HG02852 (cell line): Measurements from ENCODE around the gene RNF14.
A peak's percentile ranks its signal among the peaks of the same experiment; 100 is the strongest.
"Not testable (repeated sequence)": the region's sequence is repeated elsewhere in the genome, so short reads cannot be mapped to it uniquely, and the experiment has no call there.

ENCODE experiments used
- ATAC-seq: cut with Tn5 transposase; IDR thresholded peaks from one replicate; pipeline ENCODE4 v1.9.1; 2021; ENCODE audit warnings: mild to moderate bottlenecking, moderate library complexity; ENCODE audit not compliant: unreplicated experiment

Gene RNF14, protein sequence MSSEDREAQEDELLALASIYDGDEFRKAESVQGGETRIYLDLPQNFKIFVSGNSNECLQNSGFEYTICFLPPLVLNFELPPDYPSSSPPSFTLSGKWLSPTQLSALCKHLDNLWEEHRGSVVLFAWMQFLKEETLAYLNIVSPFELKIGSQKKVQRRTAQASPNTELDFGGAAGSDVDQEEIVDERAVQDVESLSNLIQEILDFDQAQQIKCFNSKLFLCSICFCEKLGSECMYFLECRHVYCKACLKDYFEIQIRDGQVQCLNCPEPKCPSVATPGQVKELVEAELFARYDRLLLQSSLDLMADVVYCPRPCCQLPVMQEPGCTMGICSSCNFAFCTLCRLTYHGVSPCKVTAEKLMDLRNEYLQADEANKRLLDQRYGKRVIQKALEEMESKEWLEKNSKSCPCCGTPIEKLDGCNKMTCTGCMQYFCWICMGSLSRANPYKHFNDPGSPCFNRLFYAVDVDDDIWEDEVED

DNA sequence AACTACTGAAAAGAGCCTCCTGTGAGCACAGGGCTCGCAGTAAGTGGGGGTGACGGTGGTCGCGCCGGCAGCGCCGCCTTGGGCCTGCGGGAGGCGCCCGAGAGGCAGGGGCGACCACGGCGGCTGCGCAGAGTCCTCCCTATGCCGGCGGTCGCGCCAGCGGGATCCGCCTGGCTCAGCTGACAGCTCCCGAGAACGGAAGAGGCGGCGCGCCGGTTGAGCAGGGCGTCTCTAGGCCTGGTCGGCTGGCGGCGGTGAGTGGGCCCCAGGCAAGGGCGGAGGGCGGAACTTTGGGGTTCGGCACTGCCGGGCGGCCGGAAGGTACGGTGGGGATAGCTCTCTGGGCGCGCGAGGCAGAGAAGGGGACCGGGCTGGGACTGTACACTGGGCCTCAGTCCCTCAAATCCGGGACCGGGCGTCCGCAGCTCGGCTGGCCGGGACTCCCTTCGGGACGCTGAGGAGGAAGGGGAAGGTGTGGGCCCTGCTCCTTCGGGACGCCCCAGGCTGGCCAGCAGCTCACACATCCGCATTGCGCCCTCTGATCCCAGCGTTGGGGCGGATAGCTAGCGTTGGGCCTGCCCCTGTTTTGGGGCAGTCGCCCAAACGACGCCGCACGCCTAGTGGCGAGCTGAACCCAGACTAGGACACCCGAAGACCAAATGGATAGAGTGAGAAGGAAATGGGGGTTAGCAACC is at the start of gene RNF14:
TSS of gene RNF14 (plus strand) at position 192 of the 695 bp plus-strand sequence. CDS start 4,484 bp downstream, outside the sequence.
- peak; percentile 89 for ATAC-seq

DNA sequence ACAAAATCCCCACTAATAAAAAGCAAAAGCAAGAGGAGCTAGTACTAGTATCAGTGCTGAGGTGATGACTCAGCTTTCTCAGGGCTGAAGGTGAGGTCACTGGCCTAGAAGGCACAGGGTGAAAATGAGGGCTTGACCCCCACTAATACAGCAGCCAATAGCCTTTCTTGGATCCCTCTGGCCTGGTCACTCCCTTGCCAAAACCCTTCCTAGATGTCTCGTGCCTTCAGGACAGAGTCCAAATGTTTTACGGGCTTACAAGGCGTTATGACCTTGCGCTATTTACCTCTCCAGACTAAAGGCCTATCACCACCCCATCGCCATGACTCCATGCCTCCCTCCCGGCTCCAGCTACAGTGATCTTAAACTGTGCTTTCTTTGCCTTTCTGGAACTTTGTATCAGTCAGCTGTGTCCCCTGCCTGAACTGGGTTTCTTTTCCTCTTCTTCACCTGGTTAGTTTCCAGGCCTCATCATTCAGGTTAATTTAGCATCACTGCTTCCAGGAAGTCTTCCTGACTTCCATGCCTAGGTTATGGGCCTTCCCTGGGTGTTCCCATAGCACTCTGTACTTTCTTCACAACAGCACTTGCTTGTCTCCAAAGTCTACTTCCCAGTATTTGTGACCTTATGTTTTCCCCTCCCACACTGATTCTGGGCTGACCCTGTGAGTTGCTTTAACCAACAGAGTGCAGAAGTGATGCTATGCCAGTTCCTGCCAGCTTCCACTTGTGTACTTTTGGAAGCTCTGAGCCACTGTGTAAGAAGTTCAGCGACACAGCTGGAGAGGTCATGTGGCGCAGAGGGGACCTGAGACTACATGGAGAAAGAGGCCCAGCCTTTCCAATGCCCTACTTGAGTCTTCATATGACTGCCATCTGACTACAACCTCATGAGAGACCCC is 49.4 kb upstream of the RNF14 start:
- ATAC-seq, result no peak

DNA sequence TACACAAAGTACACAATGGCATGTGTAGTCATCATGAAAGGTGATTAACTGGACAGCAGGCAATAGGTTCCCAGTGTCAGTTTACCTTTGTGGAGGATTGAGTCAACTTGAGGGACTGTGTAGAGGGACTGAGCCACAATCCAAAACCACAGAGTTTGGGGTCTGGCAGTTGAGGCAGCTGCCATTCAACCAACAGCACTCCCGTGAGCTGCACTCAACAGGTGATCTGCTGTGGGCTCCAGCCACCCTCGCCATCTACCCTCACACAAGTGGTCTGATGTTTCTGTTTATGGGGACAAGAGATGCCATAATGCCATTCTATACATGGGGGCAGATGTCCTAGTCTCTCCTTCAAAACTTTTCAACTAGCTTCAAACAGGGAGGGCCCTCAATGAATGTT is 48.1 kb upstream of the RNF14 start:
- ATAC-seq, result no peak

DNA sequence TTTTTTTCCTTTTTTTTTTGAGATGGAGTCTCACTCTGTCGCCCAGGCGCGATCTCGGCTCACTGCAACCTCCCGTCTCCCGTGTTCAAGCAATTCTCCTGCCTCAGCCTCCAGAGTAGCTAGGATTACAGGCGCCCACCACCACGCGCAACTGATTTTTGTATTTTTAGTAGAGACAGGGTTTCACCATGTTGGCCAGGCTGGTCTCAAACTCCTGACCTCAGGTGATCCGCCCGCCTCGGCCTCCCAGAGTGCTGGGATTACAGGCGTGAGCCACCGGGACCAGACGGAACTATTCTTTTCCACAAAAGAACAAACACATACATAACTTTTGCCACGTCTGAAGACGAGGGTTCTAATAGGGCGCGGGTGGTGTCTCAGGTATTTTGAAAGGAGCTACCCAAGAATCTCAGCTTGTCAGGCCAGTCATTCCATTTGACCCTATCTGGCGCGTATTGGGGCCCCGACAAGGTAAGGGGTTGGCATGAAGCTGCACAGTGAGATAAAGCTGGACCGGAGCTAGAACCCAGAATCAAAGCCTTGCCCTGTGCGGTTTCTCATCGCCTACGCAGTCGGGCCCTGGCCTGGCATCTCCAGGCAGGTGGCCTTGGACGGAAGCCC is 46.0 kb upstream of the RNF14 start:
- ATAC-seq, result not testable (repeated sequence)

DNA sequence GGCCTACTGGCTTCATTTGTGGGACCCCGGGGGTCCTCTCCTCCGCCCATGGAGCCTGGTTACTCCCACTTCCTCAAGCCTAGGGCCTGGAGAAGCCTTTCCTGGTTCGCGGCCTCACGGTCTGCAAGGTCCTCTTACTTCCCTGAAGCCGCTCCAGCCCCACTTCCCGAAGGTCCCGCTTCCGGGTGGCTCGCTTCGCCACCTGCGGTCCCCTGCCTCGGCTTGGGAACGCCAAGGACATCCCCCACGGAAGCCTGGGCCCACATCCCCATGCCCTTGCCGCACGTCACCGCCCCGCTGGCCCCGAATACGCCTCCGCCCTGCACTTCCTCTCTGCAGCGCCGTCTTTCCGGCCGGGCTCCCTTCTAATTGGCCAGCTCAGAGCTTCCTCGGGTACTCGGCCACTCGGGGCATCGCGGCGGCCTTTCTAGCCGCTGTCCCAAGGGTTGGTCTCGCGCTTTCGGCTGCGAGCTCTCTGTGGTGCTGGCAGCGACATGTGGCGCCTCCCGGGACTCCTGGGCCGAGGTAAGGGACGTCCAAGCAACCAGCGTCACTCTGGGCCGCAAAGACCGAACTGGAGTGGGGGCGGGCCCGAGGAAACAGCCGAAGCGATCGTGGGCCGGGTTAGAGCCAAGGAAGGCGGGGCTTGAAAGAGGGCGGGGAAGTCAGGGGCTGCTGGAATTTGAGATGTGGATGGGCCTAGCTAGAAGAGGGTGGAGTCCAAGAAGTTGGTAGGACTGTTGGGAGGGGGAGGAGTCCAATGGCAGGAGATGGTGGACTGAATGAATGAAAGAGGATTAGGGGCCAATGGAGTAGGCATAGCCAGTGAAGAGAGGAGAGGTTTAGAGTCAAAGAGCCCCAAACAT is 45.2 kb upstream of the RNF14 start, which contains the start of gene DELE1:
TSS of gene DELE1 (plus strand) at position 424 of the 866 bp plus-strand sequence. CDS start at position 495, 71 bp downstream.
- ATAC-seq, result peak; percentile 97

DNA sequence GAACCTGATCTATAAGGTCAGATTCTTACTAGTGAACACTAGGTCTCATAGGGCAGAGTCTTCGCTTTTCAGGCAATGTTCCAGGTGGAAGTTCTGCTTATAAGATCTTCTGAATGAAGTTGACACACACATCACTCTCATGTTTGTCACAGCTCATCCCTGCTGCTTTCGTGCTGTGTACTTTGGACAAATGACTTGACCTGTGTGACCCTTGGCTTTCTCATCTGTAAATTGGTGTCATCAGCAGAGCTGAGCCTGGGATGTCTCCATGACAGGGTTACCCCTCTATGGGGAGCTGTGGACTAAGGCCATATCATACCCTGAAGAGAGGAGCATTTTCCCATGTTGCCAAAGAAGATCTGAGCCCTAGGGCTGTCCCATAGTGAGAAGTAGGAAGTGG is 42.5 kb upstream of the RNF14 start:
- no peak for ATAC-seq

DNA sequence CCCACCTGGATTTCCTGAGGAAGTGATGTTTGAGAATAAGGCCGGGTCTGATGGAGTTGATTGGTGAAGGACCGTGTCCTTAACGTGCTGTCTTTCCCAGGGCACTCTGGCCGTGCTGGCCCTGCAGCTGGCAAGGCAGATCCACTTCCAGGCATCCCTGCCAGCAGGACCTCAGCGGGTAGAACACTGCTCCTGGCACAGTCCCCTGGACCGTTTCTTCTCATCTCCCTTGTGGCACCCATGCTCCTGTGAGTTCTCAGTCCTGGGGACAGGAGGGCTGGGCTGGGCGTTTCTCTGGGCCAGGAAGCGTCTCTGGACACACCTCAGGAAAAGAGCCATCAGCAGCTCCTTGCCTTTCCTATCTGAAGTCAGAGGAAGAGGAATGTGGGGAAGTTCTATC is 40.9 kb upstream of the RNF14 start:
- ATAC-seq, result no peak

DNA sequence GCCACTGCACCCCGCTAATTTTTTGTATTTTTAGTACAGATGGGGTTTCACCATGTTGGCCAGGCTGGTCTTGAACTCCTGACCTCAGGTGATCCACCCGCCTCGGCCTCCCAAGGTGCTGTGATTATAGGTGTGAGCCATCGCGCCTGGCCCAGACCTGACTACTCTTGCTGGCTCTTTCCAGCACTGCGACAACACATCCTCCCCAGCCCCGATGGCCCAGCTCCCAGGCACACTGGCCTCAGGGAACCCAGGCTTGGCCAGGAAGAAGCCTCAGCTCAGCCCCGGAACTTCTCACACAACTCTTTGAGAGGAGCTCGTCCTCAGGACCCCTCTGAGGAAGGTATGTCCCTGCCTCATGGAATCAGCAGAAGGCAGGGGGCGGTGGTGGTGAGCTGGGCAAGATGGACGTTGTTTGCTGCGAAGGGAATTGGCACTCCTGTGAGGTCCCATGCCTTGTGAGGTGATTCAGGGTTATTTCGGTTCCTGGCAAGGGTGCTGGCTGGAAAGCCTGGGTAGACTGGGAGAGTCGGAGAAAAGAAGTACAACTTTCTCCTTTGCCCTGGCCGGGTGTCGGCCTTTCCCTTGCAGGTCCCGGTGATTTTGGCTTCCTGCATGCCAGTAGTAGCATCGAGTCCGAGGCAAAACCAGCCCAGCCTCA is 39.4 kb upstream of the RNF14 start:
- ATAC-seq, result no peak

DNA sequence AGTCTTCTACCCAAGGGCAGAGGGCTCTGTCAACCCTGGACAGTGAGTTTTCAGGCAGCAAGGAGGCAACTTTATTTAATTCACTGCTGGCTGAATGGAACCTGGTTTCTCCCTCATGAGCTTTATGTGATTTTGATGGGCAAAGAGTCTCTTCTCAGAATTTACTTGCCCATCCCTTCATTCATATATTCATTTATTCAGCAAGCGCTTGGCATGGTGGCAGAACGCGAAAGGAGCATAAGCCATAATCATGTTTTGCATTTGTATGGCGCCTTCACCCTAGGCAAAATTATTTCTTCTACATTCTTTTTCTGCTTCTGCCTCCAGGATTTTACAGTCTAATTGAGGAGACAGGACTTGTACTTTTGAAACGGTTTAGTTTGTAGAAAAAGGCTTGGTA is 37.2 kb upstream of the RNF14 start:
- ATAC-seq, result no peak

DNA sequence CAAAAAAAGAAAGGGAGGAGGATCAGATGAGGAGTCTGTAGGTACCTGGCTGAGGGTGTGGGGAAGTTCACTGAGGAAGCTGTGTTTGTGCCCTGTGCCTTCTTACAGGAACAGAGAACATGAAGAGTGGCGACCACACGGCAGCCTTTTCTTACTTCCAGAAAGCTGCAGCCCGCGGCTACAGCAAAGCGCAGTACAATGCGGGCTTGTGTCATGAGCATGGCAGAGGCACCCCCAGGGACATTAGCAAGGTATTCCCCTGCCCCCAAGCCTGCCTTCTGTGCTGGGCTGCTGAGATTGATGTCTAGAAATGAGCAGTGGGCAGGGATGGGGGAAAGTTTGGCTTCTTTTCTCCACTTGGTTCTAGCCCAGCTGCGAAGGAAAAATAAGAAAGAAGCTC is 35.8 kb upstream of the RNF14 start:
- no peak for ATAC-seq

DNA sequence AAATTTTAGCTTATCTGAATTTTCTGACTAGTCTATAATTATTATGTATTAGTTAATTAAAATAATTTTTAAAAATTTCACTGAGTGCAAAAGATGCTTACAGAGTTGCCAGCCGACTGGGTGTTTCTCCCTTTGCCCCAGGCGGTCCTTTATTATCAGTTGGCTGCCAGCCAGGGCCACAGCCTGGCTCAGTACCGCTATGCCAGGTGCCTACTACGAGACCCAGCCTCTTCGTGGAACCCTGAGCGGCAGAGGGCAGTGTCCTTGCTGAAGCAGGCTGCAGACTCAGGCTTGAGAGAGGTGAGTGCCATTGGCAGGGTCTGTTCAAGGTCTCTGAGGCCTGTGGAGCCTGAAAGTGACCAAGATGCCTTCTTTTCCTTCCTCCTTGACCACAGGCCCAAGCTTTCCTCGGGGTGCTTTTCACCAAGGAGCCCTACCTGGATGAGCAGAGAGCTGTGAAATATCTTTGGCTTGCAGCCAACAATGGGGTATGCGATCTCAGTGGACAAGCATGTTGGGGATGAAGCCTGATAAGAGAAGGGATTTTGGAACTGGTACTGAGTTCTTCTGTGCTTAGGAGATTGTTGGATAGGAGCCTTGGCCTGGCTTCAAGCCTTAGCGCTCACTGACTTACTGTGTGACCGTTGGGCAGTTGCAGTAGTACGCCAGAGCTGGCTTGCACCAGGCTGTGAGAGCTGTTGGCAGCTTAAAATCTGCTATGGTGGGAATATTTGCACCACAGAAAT is 34.6 kb upstream of the RNF14 start:
- ATAC-seq, result no peak

DNA sequence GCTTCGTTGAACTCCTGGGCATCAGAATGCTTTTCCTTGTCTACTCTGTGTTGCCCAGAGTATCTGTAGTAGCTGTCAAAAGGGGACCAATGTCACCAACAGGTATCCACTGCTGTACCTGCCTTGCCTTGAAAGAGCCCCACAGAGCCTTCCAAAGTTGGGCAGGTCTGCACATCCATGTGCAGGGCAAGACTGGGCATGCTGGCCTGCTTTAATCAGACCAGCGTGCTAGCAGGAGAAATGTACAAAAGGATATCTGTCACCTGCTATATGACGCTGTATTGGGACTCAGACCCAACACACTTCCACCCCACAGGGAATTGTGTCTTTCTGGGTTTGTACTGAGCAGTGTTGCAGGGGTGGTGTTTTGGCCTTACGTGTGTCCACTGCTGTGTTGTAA is 33.4 kb upstream of the RNF14 start:
- no peak for ATAC-seq

DNA sequence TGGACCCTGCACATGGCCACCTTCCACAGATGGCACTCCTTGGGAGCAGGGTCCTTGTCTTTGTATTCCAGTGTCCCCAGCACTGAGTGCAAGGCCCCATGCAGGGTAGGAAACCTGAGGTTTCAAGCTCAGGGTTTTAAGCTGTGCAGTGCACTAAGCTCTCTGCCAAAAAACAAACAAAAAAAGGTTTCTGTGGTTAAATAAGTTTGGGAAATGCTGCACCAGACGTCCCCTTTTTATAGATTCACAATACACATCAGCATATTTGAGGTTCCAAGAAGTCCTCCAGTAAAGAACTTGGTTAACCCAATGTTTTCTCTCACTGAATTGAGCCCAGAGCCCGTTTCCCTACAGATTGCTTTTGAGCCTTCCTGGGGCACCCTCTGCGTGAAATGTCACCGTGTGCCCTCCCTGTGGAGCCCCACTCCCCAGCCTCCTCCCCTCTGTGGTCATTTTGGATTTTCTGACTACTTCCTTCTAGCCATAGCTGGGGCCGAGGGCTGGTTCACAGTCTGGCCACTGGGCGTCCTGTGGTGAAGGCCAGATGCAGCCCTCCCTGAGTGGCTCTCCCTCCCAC is 28.1 kb upstream of the RNF14 start:
- no peak for ATAC-seq

DNA sequence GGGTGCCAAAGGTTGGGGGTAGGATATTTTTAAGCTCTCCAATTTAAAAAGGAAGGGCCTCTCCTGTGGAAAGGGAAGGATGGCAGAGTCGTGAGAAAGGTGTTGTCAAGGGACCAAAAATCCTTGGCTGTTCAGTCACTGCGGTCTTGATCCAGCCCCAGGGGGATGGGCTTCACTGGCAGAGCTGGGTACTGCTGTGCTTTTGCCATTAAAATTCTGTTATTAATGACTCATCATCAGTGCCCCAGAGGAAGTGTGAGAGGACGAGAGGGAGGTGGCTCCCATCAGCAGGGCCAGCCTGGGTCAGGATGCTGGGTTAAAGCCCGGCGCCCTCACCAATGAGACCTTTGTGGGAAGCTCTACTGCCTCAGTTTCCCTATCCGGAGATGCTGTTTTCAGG is 27.6 kb upstream of the RNF14 start:
- no peak for ATAC-seq

DNA sequence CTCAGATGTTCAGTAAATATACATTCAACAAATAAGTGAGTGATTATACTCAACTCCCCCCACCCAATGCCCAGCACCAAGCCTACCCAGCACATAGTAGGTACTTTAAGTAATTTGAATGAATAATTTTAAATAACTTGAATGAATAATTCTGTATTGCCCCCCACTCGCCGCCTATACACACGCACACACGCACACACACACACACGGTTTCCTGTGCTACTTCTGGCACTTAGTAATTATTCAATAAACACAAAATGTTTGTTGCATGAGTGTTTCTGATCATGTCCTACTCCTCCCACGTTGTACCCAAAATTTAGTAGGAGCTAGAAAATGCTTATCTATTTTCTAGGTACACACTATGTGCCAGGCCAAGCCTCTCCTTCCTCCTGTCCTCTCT is 27.1 kb upstream of the RNF14 start:
- ATAC-seq, result no peak

DNA sequence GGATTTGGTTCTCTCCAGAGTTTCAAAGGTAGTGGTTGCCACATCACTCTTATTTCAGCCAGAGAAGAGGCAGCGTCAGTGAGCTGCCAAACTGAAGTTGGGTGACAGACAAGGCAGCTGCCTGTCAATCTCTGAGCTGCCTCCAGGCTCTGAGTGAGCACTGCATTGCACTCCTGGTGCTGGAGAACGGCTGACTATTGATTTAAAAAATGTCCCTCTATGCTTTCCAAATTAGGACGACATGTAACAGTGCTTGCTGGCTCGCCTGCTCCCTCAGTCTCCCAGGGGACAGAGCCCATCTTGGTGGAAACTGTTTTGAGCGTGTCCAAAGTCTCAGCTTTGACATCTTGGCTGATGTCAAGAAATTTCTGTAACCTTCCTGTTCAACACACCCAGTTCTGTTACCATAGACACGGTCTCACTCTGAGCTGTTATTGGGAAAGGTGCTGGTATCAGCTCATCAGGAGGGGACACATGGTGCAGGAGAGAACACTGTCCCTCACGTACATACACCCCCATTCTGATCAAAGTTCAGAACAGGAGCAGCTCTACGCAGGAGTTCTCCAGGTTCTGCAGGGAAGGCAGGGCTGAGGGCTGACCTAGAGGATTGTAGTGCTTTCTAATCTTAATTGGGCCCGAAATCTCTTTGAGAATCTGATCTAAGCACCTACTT is 26.6 kb upstream of the RNF14 start:
- no peak for ATAC-seq

DNA sequence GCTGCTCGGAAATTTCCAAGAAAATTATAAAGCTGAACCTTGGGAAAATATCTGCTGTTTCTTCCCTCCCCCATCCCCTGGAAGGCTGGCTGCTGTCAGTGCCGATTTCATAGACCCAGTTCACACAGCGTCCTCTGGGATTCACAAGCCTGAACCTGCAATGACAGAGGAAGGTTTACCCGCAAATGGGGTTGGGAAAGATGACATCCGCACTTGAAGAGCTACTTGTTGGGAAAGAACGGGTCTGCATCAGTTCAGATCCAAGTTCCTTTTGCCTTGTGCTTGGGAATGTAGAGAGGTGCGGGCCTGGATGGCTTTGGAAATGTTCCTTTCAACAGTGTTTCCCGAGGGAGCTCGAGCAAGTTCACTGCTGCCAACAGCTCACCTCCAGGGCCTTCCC is 24.8 kb upstream of the RNF14 start:
- ATAC-seq, result no peak
